Midbrain (tissue), 1 donor: ENCODE results near the gene UGT1A3.

Source experiments
- DNase-seq: peaks from one replicate; lab custom pipeline; 2025; lab: John Stamatoyannopoulos, UW

UGT1A3 gene

DNA sequence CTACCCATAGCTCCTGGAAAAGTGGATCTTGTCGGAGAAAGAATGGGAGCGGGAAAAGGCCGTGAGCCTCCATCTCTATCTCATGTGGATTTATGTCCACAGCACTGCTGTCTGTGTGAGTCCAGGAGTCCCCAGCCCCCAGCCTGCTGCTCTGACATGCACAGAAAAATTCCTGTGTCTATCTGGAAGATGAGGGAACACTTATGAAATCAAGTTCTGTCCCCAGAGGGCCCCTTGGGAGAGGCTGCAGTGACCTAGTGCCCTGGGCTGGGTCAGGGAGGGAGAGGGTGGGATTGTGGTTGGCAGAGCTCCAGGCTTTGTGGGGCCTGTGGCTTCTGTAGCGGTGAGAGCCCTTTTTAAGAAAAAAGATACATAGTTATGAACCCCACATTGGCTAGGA, 87.9 kb downstream of the UGT1A3 start:
- DNase-seq, result no peak

DNA sequence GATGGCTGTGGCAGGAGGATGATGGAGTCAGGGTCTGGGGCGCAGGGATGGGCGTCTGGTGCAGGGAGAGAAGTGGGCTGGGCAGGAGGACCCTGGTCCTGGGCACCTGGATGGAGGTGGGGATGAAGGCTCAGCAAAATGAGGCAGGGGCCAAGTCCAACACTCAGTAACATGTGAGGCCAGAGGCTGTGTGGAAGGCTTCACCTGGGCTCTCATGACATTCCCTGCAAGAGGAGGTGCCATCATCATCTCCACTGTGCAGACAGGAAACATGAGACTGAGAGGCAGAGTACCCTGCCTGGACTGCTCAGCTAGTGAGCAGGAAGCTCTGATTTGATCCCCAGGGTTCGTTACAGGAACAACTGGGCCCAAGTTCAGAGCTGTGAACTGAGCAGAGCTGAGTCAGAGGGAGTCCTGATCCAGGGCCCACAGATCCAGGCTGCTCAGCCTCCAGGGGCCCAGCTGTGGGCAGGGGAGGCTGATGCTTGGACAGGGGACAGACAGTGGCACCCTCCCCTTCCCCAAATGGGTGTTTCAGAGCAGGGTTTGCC, 88.6 kb downstream of the UGT1A3 start:
- no peak for DNase-seq

DNA sequence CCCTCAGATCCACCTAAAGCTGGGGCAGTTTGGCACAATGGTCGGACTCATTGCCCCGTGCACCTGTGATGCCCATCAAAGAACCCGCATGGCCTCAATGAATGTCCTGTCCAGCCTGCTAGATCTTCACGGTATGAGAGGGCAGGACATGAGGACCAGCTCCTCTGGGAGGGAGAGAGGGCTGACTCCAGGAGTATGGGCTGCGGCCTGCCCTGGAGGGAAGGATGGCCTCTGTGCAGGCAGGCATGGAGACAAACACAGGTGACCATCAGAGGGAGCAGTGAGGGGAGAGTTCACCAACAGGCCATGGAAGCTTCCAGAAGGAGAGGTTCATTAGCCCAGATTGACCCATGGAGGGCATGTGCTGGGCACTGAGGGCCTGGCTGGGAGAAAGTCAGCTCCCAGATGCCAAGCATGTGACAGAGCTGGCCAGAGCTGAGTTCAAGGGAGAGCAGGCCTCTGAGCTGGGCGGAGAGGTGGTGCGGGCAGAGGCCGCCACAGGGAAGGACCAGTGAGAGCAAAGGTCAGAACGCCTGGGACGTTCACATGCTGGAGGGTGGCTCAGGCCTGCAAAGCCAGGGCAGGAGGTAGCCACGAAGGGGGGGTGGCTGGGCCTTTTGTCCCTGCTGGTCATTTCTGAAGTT, 89.3 kb downstream of the UGT1A3 start:
- DNase-seq, result no peak

DNA sequence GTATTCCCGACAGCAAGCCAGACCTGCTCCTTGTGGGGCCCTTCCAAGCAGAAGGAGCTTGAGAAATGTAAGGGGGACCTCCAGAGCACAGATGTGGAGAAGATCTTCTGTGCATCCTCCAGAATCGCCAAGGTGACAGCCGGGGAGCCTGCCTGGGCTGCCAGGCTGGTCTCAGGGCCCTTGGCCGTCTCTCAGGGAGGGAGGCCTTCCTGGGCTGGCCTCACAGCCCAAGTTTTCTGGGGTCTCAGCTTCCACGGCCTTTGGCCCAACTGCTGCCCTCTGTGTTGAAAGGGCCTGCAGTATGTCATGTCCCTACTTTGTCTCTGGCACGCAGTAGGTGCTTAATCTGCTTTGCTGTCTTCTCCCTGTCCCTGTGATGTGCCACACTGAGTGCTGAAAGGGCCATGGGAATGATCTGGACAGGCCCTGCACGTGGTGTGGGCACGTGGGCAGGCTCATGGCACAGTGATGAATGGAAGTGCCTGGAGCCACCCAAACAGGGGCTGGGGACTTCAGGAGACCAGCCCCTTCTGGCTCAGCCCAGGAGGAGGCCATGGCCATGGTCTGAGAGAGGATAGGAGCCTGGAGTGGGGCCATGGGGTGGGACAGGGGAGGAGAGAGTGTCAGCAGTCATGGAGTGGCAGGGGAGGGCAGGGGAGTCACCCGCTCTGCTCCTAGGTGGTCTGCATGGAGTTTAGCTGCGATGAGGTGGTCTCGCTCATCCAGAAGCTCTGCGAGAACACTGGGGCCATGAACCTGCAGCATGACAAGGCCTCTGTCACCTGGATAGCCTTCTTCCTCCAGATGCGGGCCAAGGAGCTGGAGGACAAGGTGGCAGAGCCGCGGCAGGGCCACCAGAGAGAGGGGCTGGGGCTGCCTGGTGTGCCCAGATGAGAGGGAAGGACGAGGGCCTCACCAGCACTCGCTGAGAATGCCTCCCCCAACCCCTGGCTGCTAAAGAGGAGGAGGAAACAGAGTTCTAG, 90.1 kb downstream of the UGT1A3 start:
- DNase-seq, result no peak

DNA sequence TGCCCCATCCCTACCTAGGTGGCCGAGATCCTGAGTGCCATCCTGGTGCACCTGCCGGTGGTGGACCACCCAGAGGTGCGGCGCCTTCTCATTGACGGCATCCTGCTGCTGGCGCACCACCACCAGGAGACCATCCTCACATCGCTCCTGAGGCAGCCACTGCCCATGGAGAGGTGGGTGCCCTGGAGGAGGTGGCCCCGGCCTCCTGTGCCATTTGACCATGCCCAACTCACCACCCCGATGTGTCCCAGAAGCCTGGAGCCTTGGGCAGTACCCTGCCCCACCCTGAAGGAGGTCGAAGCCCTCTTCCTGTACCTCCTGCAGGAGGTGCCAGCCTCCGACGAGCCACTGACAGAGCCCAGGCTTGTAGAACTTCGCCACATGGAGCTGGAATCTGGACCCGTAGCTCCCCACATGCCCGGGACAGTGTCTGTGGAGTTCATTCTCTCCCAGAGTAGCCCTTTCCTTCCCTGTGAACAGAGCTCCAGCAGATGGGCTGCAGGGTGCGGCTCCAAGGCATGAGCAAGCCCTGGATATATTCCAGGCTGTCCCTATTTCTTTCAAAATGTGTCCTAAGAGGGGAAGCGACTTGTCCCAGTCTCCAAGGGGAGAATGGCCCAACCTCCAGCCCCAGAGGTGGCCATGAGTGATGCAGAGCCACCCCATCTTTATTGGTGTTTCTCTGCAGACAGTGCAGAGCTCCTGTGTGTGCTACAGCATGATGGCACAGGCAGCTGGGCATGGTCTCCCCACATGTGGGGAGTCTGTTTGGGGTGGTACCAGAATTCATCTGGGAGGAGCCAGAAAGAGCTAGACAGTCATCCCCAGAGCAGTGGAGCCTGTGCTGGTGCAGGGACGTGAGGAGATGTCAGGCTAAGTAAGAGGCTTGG, 91.3 kb downstream of the UGT1A3 start:
- DNase-seq, result no peak

DNA sequence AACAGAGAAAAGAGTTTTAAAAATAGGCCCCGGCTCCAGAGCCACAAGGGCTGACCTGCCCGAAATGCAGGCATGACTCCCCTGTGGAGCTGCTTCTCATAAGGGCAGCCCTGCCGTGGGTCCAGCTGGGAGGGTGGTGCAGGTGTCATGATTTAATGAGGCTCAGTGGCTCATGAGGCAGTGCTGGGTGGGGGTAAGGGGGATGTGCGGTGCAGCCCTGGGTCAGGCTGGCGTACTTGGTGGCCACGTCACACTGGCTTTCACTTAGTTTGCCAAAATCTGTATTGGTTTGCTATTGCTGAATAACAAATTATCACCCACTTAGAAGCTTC, 91.9 kb downstream of the UGT1A3 start:
- no peak for DNase-seq

DNA sequence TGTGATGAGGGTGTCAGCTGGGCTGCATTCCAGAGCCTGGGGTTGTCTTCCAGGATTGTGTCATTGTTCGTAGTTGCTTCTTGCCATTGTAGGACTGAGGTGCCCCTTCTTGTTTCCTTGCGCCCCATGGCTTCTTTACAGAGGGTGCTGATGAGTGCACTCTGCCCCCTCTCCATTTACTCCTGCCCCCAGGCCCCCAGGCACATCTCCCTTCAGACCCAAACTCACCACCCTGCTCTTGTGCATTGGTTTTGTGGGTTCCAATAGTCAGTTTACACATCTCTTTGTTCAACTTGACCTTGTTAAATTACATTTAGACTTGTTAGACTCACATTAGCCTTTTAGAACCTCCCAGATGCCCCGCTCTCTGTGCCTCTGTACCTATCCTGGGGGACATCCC, 92.4 kb downstream of the UGT1A3 start:
- DNase-seq, result no peak

DNA sequence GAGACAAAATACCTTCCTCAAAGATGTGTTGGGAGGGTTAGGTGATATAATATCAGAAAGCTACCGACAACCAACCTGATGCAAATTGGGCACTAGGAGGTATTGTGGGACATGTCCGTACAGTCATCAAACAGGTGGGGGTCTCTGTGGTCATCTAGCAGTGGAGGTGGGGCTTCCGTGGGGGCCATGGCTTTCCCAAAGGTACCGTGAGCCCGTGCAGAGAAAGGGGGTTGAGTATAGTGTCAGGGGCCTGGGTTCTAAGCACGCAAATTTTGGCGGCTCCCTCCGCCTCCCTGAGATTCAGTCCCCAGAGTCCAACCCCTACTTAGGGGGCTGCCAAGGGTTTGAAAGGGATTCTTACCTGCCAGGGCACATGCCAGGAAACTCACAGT, 92.9 kb downstream of the UGT1A3 start:
- DNase-seq, result no peak

DNA sequence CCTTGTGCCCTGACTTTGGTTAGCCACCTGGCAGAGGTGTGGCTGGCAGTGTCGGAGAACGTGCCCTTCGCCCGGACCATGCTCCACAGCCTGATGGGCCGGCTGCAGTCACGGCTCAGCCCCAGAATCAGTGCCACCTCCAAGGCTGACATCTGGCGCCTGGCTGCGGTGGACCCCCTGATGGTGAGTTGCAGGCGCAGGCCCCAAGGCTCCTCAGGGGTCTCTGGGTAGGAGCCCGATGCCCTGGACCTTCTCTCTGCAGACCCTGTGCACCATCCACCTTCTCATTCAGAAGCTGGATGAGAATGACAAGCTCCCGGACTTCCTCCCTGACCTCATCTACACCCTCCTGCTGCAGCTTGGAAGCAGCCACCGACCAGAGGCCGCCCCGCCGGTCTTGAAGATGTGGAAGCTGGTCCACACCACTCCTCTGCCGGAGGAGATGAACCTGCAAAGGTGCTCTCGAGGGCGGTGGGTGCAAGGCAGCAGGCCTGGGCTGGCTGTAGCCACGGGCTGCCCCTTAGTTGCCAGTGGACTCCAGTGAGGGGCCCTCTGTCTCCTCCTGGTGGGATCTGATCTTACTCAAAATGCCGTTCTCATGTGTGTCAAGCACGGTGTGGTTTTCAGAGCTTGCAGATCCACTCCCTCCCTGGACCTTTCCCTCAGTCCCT, 93.4 kb downstream of the UGT1A3 start:
- no peak for DNase-seq
